ENCODE measurements around the gene TNFRSF8.
A peak's percentile ranks its signal among the peaks of the same experiment; 100 is the strongest.

DNA sequence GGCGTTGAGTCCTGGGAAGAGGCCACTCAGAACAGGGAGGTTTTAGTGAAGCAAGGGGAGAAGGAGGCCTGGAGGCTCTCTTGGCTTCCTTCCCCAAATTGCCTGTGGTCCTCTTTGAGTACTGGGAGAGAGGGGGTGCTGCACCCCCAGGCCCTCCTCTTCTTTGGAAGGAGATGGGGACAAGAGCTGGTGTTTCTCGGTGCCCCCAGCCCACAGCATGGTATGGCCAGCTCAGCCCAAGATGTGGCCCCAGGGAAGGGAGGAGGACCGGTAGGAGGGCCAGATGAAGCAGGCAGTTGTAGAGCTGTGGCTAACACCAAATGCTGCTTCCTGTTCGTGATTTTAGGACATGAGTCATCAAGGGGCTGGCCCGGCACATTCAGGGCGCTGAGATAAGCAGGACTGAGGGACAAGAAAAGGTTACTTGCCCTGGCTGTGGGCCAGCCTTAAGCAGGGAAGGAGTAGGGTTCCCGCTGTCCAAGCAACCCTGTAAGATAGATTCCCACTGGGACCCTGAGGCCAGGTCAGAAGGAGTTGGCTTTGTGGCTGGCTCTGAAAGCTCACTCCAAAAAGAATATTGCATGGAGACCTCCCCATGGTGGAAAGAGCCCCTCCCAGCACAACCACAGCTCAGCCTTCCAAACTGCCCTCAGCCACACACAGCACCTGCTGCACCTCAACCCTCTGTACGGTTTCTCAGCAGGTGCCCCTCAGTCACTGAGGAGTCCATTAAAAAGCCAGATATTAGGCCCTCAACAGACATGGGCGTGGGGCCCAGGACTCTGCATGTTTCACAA lies 98.8 kb downstream of the TNFRSF8 start:
- no peak for TF ChIP-seq TAF1 (IDR thresholded peaks at IDR 0.05; ENCODE audit: borderline replicate concordance, insufficient read depth, low read length)
- no peak for TF ChIP-seq POLR2AphosphoS5 (IDR thresholded peaks at IDR 0.05; ENCODE audit: low read depth, low read length)
- TF ChIP-seq, protein P1, sequence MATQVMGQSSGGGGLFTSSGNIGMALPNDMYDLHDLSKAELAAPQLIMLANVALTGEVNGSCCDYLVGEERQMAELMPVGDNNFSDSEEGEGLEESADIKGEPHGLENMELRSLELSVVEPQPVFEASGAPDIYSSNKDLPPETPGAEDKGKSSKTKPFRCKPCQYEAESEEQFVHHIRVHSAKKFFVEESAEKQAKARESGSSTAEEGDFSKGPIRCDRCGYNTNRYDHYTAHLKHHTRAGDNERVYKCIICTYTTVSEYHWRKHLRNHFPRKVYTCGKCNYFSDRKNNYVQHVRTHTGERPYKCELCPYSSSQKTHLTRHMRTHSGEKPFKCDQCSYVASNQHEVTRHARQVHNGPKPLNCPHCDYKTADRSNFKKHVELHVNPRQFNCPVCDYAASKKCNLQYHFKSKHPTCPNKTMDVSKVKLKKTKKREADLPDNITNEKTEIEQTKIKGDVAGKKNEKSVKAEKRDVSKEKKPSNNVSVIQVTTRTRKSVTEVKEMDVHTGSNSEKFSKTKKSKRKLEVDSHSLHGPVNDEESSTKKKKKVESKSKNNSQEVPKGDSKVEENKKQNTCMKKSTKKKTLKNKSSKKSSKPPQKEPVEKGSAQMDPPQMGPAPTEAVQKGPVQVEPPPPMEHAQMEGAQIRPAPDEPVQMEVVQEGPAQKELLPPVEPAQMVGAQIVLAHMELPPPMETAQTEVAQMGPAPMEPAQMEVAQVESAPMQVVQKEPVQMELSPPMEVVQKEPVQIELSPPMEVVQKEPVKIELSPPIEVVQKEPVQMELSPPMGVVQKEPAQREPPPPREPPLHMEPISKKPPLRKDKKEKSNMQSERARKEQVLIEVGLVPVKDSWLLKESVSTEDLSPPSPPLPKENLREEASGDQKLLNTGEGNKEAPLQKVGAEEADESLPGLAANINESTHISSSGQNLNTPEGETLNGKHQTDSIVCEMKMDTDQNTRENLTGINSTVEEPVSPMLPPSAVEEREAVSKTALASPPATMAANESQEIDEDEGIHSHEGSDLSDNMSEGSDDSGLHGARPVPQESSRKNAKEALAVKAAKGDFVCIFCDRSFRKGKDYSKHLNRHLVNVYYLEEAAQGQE (IDR thresholded peaks at IDR 0.05; ENCODE audit: insufficient read depth in 1 of 2, low read depth in 2 of 2, low read length in 2 of 2), result peak in 1 of 2 experiments; percentile 24; a peak in 1 of 4 replicates
- TF ChIP-seq SIN3A (IDR thresholded peaks at IDR 0.05; ENCODE audit: borderline replicate concordance, insufficient read depth, low read length), result no peak
